GM18907 (cell line): ENCODE data around the gene CRYZL1.

Source experiments
- ATAC-seq: cut with Tn5 transposase; IDR thresholded peaks from one replicate; pipeline ENCODE4 v1.9.1; 2021; ENCODE audit warnings: mild to moderate bottlenecking, moderate library complexity; ENCODE audit not compliant: unreplicated experiment

Gene CRYZL1

GRCh38 chr21:33566514-33566913 lies 75.0 kb downstream of the CRYZL1 start:
- no peak for ATAC-seq

GRCh38 chr21:33562389-33562788 lies 79.2 kb downstream of the CRYZL1 start:
- no peak for ATAC-seq

- no peak for ATAC-seq
Observed at GRCh38 chr21:33561373-33561772, 80.2 kb downstream of the CRYZL1 start.

DNA sequence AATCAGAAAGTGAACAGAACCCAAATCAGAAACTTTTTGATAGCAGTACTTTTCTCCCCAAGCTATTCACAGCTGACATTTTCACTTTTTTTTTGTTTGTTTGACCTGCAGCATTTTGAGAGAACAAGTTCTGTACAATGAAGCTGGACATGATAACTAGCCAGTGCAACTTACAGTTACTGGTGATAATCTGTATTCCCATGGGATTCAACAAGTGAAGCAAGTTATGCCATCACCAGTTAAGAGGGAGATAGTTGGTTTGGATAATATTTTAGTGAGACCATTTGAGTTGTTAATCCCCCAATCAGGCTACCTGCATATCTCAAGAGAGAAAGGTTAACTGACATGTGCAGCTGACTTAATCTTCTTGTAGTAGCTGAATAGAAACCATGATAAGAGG lies 80.6 kb downstream of the CRYZL1 start:
- no peak for ATAC-seq

GRCh38 chr21:33559813-33560212 lies 81.7 kb downstream of the CRYZL1 start:
- no peak for ATAC-seq

DNA sequence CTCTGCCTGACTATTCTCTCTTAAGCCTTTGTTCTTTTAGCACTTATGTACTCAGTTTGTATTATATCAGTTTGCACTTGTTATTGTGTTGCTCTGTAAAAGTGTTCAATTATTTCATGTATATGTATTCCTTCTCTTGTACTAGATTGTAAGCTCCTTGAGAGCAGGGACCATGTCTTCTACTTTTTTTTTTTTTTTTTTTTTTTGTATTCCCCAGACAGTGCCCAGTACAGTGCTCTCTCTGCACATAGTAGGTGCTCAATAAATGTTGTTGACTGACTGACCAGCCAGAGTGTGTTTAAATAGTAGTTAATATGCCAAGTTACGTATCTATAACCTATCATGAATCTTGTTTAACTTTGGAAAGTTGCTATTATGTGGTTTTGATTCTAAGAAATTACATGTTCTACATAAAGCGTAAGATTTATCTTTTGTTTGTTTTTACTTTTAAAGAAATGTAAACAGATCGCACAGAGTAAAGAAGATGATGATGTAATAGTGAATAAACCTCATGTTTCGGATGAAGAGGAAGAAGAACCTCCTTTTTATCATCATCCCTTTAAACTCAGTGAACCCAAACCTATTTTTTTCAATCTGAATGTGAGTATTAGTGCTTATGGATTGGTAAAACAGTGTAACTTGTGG lies 82.6 kb downstream of the CRYZL1 start:
- ATAC-seq: no peak

GRCh38 chr21:33557447-33557846 lies 84.1 kb downstream of the CRYZL1 start:
- no peak for ATAC-seq

GRCh38 chr21:33554982-33555344 lies 86.6 kb downstream of the CRYZL1 start:
- no peak for ATAC-seq

- no peak for ATAC-seq
Observed at GRCh38 chr21:33554236-33554981, 87.1 kb downstream of the CRYZL1 start.

DNA sequence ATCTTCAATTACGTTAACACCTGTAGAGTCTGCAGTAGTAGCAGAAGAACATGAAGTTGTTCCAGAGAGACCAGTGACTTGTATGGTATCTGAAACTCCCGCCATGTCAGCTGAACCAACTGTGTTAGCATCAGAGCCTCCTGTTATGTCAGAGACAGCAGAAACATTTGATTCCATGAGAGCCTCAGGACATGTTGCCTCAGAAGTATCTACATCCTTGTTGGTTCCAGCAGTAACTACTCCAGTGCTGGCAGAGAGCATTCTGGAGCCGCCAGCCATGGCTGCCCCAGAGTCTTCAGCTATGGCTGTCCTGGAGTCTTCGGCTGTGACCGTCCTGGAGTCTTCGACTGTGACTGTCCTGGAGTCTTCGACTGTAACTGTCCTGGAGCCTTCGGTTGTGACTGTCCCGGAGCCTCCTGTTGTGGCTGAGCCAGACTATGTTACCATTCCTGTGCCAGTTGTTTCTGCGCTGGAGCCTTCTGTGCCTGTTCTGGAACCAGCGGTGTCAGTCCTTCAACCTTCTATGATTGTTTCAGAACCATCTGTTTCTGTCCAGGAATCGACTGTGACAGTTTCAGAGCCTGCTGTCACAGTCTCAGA lies 88.4 kb downstream of the CRYZL1 start:
- no peak for ATAC-seq

GRCh38 chr21:33552093-33552998 lies 89.2 kb downstream of the CRYZL1 start:
- ATAC-seq: no peak

- no peak for ATAC-seq
Observed at GRCh38 chr21:33551664-33552063, 89.9 kb downstream of the CRYZL1 start.

- no peak for ATAC-seq
Observed at GRCh38 chr21:33550772-33551660, 90.5 kb downstream of the CRYZL1 start.

DNA sequence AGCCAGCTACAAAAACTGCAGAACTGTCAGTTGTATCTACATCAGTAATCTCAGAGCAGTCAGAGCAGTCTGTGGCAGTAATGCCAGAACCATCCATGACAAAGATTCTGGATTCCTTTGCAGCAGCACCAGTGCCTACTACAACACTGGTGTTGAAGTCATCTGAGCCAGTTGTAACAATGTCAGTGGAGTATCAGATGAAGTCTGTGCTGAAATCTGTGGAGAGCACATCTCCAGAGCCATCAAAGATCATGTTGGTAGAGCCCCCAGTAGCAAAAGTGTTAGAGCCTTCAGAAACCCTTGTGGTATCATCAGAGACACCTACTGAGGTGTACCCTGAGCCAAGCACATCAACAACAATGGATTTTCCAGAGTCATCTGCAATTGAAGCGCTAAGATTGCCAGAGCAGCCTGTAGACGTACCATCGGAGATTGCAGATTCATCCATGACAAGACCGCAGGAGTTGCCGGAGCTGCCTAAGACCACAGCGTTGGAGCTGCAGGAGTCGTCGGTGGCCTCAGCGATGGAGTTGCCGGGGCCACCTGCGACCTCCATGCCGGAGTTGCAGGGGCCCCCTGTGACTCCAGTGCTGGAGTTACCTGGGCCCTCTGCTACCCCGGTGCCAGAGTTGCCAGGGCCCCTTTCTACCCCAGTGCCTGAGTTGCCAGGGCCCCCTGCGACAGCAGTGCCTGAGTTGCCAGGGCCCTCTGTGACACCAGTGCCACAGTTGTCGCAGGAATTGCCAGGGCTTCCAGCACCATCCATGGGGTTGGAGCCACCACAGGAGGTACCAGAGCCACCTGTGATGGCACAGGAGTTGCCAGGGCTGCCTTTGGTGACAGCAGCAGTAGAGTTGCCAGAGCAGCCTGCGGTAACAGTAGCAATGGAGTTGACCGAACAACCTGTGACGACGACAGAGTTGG lies 91.4 kb downstream of the CRYZL1 start:
- ATAC-seq: no peak

DNA sequence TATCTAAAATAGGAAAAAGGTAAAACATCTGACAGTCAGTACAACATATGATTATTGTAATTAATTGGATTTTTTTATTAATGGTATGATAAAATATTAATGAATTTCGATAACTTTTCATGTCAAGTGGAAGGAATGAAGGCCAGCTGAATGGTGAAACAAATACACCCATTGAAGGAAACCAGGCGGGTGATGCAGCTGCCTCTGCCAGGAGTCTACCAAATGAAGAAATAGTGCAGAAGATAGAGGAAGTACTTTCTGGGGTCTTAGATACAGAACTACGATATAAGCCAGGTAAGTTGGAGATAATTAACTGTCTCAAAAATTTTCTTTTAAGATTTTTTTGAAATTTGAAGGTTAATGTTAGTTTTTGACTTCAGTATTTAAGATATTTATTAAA lies 95.5 kb downstream of the CRYZL1 start:
- no peak for ATAC-seq

DNA sequence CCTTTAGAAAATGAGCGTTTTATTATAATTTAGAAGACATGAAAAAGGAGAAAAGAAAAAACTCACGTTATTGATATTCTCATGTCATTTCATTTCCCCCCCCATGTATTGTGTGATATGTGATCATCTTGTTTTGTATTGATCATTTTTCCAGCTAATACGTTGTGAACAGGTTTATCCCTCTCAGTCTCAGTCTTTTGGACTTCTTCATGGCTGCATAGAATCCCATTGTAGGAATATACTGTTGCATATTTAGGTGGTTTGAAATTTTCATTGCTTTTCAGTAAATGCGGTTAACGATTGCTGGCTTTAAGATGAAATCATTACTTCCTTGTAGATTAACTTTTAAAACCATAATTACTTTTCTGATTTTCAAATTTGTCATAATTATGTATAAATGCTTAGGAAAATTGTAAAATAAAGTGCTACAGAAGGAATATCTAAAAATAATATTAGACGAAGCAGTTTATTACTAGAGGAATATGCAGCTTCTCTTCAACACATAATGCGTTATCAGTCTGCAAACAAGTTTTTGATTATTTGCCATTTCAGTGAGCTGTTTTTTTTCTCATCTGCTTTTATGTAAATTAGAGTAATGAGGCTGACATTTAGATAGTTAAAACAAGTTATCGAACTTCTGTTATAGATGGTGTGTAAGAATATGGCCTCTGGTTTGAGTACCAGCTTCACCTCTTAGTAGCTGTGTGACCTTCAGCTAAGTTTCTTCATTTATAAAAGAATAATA lies 96.9 kb downstream of the CRYZL1 start:
- no peak for ATAC-seq

GRCh38 chr21:33543505-33544129 lies 97.9 kb downstream of the CRYZL1 start:
- ATAC-seq: peak; percentile 5
